ENCODE data around the gene MMP17.

The MMP17 gene

DNA sequence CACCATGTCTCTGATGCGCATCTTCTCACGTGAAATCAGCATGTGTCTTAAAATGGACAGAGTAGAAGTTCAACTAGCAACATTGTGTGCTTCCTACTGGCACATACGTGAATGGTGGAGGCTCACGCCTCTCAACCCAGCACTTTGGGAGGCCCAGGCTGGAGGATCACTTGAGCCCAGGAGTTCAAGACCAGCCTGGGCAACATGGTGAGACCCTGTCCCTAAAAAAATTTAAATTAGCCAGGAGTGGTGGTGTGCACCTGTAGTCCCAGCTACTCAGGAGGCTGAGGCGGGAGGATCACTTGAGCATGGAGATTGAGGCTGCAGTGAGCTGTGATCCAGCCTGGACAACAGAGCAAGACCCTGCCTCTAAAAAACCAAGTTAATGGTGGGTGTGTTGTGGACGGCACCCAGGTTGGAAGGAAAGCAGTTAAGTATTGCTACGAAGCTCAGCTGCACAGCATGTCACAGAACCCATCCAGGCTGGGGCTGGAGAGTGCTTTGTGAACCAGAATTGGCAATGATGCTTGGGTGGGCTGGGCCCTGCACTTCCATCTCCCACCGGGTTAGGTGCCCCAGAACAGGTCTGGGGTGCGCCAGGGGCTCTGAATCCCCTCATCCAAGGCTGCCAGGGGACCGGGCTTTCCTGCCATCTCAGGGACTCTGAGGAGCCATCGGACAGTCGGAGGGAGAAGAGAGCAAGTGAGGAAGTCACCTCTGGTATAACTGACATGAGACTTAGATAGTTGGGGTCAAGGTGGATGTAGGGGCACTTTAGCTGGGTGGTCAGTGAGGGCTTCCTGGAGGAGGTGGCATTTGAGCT lies 33.3 kb downstream of the MMP17 start:
- TF ChIP-seq, protein P1, sequence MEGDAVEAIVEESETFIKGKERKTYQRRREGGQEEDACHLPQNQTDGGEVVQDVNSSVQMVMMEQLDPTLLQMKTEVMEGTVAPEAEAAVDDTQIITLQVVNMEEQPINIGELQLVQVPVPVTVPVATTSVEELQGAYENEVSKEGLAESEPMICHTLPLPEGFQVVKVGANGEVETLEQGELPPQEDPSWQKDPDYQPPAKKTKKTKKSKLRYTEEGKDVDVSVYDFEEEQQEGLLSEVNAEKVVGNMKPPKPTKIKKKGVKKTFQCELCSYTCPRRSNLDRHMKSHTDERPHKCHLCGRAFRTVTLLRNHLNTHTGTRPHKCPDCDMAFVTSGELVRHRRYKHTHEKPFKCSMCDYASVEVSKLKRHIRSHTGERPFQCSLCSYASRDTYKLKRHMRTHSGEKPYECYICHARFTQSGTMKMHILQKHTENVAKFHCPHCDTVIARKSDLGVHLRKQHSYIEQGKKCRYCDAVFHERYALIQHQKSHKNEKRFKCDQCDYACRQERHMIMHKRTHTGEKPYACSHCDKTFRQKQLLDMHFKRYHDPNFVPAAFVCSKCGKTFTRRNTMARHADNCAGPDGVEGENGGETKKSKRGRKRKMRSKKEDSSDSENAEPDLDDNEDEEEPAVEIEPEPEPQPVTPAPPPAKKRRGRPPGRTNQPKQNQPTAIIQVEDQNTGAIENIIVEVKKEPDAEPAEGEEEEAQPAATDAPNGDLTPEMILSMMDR (IDR thresholded peaks at IDR 0.05; ENCODE audit: low read length) = no peak
- TF ChIP-seq EZH2 (optimal IDR thresholded peaks at IDR 0.05; ENCODE audit: low read depth, low read length) (no peak), EZH2phosphoT487 (IDR thresholded peaks at IDR 0.05; ENCODE audit: low read length) (no peak)
- no peaks in the 10 kb centered on the region for H3K9me3 ChIP-seq (replicated peaks; ENCODE audit: insufficient read depth, low read length)
- no peaks in the 10 kb centered on the region for H3F3A ChIP-seq (ENCODE audit: insufficient read depth, low read length)
- no peaks in the 10 kb centered on the region for H4K20me1 ChIP-seq (ENCODE audit: insufficient read depth, low read length)
- no peak for DNase-seq
- no peak overlapping the region for H3K4me2 ChIP-seq (ENCODE audit: low read depth, low read length)
- H3K4me3 ChIP-seq (ENCODE audit: low read length) = no peak overlapping the region
- no peaks in the 10 kb centered on the region for H3K27me3 ChIP-seq (replicated peaks; ENCODE audit: insufficient read depth, low read length)
- H3K79me2 ChIP-seq (ENCODE audit: low read length) = no peaks in the 10 kb centered on the region
- no peaks in the 10 kb centered on the region for H3K4me1 ChIP-seq (ENCODE audit: low read length)
- H3K27ac ChIP-seq (ENCODE audit: low read length) = no peak overlapping the region
- no peak overlapping the region for H3K9ac ChIP-seq (ENCODE audit: low read length)
- H3K9me2 ChIP-seq (replicated peaks; ENCODE audit: insufficient read depth, low read length) = no peaks in the 10 kb centered on the region
- H3K36me3 ChIP-seq (replicated peaks; ENCODE audit: insufficient read depth, low read length) = no peaks in the 10 kb centered on the region
- H2AFZ ChIP-seq (ENCODE audit: low read length) = no peak overlapping the region

DNA sequence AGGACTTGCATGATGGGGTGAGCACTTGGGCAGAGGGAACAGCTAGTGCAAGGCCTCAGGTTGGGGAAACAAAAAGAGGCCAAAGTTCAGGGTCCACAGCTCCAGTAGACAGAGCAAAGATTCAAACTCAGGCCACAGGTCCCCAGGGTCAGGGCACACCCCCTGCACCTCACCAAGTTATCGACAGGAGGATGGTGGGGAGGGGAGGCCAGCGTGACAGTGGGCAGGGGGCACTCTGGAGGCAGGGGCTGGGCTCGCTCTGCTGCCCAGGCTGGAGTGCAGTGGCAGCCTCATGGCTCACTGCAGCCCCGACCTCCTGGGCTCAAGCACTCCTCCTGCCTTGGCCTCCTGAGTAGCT lies 33.9 kb downstream of the MMP17 start:
- no peak overlapping the region for H3K4me2 ChIP-seq (ENCODE audit: low read depth, low read length)
- TF ChIP-seq, protein P1 (IDR thresholded peaks at IDR 0.05; ENCODE audit: low read length) = no peak
- no peak for TF ChIP-seq EZH2phosphoT487 (IDR thresholded peaks at IDR 0.05; ENCODE audit: low read length)
- no peaks in the 10 kb centered on the region for H3F3A ChIP-seq (ENCODE audit: insufficient read depth, low read length)
- no peak overlapping the region for H3K27ac ChIP-seq (ENCODE audit: low read length)
- no peaks in the 10 kb centered on the region for H3K79me2 ChIP-seq (ENCODE audit: low read length)
- H3K4me3 ChIP-seq (ENCODE audit: low read length) = no peak overlapping the region
- no peaks in the 10 kb centered on the region for H3K27me3 ChIP-seq (replicated peaks; ENCODE audit: insufficient read depth, low read length)
- no peak overlapping the region for H3K9ac ChIP-seq (ENCODE audit: low read length)
- H3K9me2 ChIP-seq (replicated peaks; ENCODE audit: insufficient read depth, low read length) = no peaks in the 10 kb centered on the region
- no peak for DNase-seq
- no peaks in the 10 kb centered on the region for H4K20me1 ChIP-seq (ENCODE audit: insufficient read depth, low read length)
- no peaks in the 10 kb centered on the region for H3K36me3 ChIP-seq (replicated peaks; ENCODE audit: insufficient read depth, low read length)
- H3K4me1 ChIP-seq (ENCODE audit: low read length) = no peaks in the 10 kb centered on the region
- H3K9me3 ChIP-seq (replicated peaks; ENCODE audit: insufficient read depth, low read length) = no peaks in the 10 kb centered on the region
- no peak overlapping the region for H2AFZ ChIP-seq (ENCODE audit: low read length)

DNA sequence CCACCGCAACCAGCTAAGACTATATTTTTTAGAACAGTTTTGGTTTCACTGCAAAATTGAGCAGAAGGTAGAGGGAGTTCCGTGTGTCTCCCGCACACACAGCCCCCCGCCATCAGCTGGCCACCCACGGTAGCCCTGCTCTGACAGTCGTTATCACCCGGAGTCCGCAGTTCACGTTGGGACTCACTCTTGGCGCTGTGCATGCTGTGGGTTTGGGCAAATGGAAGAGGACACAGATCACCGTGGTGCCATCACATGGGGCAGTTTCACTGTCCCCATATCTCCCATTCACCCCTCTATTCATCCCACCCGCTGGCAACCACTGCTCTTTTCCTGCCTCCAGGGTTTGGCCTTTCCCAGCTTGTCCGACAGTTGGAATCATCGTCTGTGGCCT lies 34.4 kb downstream of the MMP17 start:
- Histone ChIP-seq H3K27me3 (replicated peaks; ENCODE audit: insufficient read depth, low read length) (no peaks in the 10 kb centered on the region), H2AFZ (ENCODE audit: low read length) (no peak overlapping the region), H3K4me1 (ENCODE audit: low read length) (no peaks in the 10 kb centered on the region), H3F3A (ENCODE audit: insufficient read depth, low read length) (no peaks in the 10 kb centered on the region), H3K79me2 (ENCODE audit: low read length) (no peaks in the 10 kb centered on the region), H3K4me2 (ENCODE audit: low read depth, low read length) (no peak overlapping the region), H3K27ac (ENCODE audit: low read length) (no peak overlapping the region), H3K9me3 (replicated peaks; ENCODE audit: insufficient read depth, low read length) (no peaks in the 10 kb centered on the region), H3K4me3 (ENCODE audit: low read length) (no peak overlapping the region), H4K20me1 (ENCODE audit: insufficient read depth, low read length) (no peaks in the 10 kb centered on the region), H3K9ac (ENCODE audit: low read length) (no peak overlapping the region), H3K36me3 (replicated peaks; ENCODE audit: insufficient read depth, low read length) (no peaks in the 10 kb centered on the region), H3K9me2 (replicated peaks; ENCODE audit: insufficient read depth, low read length) (no peaks in the 10 kb centered on the region)
- no peak for TF ChIP-seq EZH2 (optimal IDR thresholded peaks at IDR 0.05; ENCODE audit: low read depth, low read length)
- TF ChIP-seq, protein P1 (IDR thresholded peaks at IDR 0.05; ENCODE audit: low read length) = no peak
- TF ChIP-seq EZH2phosphoT487 (IDR thresholded peaks at IDR 0.05; ENCODE audit: low read length) = no peak
- DNase-seq = no peak
